ENCODE measurements around the gene AGAP1.

Gene AGAP1

DNA sequence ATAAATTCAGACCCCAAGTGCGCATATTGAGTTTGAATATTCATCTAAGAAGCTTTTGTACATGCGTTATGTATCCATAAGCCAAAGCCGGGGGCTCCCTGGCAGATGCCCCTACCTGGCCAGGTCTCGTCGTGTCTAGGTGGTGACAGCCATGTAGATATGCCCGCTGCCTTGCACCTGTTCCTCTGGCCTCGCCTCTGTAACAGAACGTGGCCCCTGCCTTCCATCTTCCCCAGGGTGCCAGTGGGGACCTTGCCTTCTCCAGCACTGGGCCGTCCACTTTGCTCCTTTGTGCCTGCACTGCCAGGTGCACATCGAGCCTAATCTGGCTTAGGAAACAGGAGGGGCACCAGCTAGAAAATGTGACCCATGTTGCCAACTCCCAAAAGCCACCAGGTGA, 198.2 kb downstream of the AGAP1 start:
- H3K4me2 ChIP-seq (ENCODE audit: low read length) = no peak overlapping the region
- no peaks in the 10 kb centered on the region for H4K20me1 ChIP-seq (ENCODE audit: control insufficient read depth, insufficient read depth, low read depth, low read length)
- H3K79me2 ChIP-seq (ENCODE audit: control insufficient read depth, low read length) = no peaks in the 10 kb centered on the region
- TF ChIP-seq EZH2phosphoT487 (IDR thresholded peaks at IDR 0.05; ENCODE audit: borderline replicate concordance, low read length) (no peak), CTCF (IDR thresholded peaks at IDR 0.05; ENCODE audit: low read depth, low read length, poor library complexity, severe bottlenecking) (no peak)
- H3K27me3 ChIP-seq (ENCODE audit: control insufficient read depth, low read length) = no peaks in the 10 kb centered on the region
- no peak overlapping the region for H3K4me3 ChIP-seq (ENCODE audit: low read length)
- H3K36me3 ChIP-seq (ENCODE audit: control insufficient read depth, low read length) = no peaks in the 10 kb centered on the region
- no peaks in the 10 kb centered on the region for H3K9me2 ChIP-seq (replicated peaks; ENCODE audit: control insufficient read depth, low read length)
- no peaks in the 10 kb centered on the region for H3K9me3 ChIP-seq (ENCODE audit: control insufficient read depth, insufficient read depth, low read length)
- no peaks in the 10 kb centered on the region for H3K4me1 ChIP-seq (ENCODE audit: control insufficient read depth, low read length)
- H3K27ac ChIP-seq (ENCODE audit: low read depth, low read length) = no peak overlapping the region
- H3F3A ChIP-seq (ENCODE audit: control insufficient read depth, insufficient read depth) = no peaks in the 10 kb centered on the region

DNA sequence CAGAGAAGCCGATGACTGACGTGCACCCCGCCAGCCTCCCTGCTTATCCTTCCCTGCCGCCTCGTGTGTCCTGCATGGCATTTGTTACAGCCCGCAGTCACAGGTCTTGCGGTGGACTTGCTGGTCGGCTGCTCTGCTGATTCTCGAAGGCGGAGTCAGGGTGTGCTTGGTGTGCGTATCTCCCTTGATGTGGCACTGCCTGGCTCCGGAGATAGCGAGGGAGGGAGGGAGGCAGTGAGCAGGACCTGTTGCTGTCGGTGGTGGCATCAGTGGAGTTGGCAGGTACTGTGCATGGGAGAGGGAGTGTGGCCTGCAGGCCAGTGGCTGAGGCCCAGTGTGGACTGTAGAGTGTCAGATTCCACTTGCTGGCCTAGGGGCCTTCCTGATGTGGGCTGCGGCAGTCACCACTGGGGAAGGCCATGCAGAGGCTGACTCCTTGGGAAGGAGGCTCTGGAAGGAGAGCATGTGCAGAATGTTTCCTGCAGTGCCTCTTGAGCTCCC, 198.9 kb downstream of the AGAP1 start:
- H3K36me3 ChIP-seq (ENCODE audit: control insufficient read depth, low read length) = no peaks in the 10 kb centered on the region
- H3K9me3 ChIP-seq (ENCODE audit: control insufficient read depth, insufficient read depth, low read length) = no peaks in the 10 kb centered on the region
- H3K27ac ChIP-seq (ENCODE audit: low read depth, low read length) = no peak overlapping the region
- no peaks in the 10 kb centered on the region for H3K4me1 ChIP-seq (ENCODE audit: control insufficient read depth, low read length)
- no peak for TF ChIP-seq EZH2phosphoT487 (IDR thresholded peaks at IDR 0.05; ENCODE audit: borderline replicate concordance, low read length)
- TF ChIP-seq CTCF (IDR thresholded peaks at IDR 0.05; ENCODE audit: low read depth, low read length, poor library complexity, severe bottlenecking) = no peak
- H3K4me2 ChIP-seq (ENCODE audit: low read length) = no peak overlapping the region
- H3K9me2 ChIP-seq (replicated peaks; ENCODE audit: control insufficient read depth, low read length) = no peaks in the 10 kb centered on the region
- no peaks in the 10 kb centered on the region for H3F3A ChIP-seq (ENCODE audit: control insufficient read depth, insufficient read depth)
- no peak overlapping the region for H3K4me3 ChIP-seq (ENCODE audit: low read length)
- H3K27me3 ChIP-seq (ENCODE audit: control insufficient read depth, low read length) = no peaks in the 10 kb centered on the region
- H3K79me2 ChIP-seq (ENCODE audit: control insufficient read depth, low read length) = no peaks in the 10 kb centered on the region
- H4K20me1 ChIP-seq (ENCODE audit: control insufficient read depth, insufficient read depth, low read depth, low read length) = no peaks in the 10 kb centered on the region

DNA sequence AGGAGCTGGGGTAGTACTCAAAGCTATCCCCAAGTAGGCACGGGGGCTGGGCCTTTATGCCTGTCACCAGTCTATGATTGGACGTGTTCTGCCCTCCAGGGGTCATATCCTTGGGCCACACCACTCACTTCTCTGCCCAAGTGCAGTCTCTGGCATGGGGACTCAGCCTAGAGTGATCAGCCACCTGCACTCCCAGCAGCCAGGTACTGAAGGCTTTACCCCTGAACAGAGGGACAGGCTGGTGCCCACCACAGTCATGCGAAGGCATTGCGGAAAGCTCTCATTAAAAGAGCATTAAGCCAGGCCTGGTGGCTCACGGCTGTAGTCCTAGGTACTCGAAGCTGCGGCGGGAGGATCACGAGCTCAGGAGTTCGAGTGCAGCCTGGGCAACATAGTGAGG, 199.4 kb downstream of the AGAP1 start:
- H4K20me1 ChIP-seq (ENCODE audit: control insufficient read depth, insufficient read depth, low read depth, low read length) = no peaks in the 10 kb centered on the region
- H3K79me2 ChIP-seq (ENCODE audit: control insufficient read depth, low read length) = no peaks in the 10 kb centered on the region
- TF ChIP-seq EZH2phosphoT487 (IDR thresholded peaks at IDR 0.05; ENCODE audit: borderline replicate concordance, low read length) (no peak), CTCF (IDR thresholded peaks at IDR 0.05; ENCODE audit: low read depth, low read length, poor library complexity, severe bottlenecking) (no peak)

More for the DNA sequence above, 199.4 kb downstream of the AGAP1 start:
- Histone ChIP-seq H3K27ac (ENCODE audit: low read depth, low read length) (no peak overlapping the region), H3K9me3 (ENCODE audit: control insufficient read depth, insufficient read depth, low read length) (no peaks in the 10 kb centered on the region), H3K27me3 (ENCODE audit: control insufficient read depth, low read length) (no peaks in the 10 kb centered on the region), H3K4me2 (ENCODE audit: low read length) (no peak overlapping the region), H3F3A (ENCODE audit: control insufficient read depth, insufficient read depth) (no peaks in the 10 kb centered on the region), H3K4me3 (ENCODE audit: low read length) (no peak overlapping the region), H3K4me1 (ENCODE audit: control insufficient read depth, low read length) (no peaks in the 10 kb centered on the region), H3K9me2 (replicated peaks; ENCODE audit: control insufficient read depth, low read length) (no peaks in the 10 kb centered on the region), H3K36me3 (ENCODE audit: control insufficient read depth, low read length) (no peaks in the 10 kb centered on the region)

All from DOHH2 (cell line).